GM12891 (cell line): Measurements from ENCODE around the gene INSR.

Experiments used
- POLR2A ChIP-seq: IDR thresholded peaks from 2 replicates; pipeline ENCODE4 v1.6.1; 2011; ENCODE audit warnings: low read depth, low read length, control low read depth
- POLR2AphosphoS5 ChIP-seq: IDR thresholded peaks from 2 replicates; pipeline ENCODE4 v1.6.1; 2011; ENCODE audit warnings: low read depth, low read length, control low read depth
- SPI1 ChIP-seq: IDR thresholded peaks from 2 replicates; pipeline ENCODE4 v1.6.1; 2011; ENCODE audit warnings: low read depth, low read length, control low read depth
- TAF1 ChIP-seq: IDR thresholded peaks from 2 replicates; pipeline ENCODE4 v1.6.1; 2011; ENCODE audit warnings: low read depth, low read length, control low read depth

DNA sequence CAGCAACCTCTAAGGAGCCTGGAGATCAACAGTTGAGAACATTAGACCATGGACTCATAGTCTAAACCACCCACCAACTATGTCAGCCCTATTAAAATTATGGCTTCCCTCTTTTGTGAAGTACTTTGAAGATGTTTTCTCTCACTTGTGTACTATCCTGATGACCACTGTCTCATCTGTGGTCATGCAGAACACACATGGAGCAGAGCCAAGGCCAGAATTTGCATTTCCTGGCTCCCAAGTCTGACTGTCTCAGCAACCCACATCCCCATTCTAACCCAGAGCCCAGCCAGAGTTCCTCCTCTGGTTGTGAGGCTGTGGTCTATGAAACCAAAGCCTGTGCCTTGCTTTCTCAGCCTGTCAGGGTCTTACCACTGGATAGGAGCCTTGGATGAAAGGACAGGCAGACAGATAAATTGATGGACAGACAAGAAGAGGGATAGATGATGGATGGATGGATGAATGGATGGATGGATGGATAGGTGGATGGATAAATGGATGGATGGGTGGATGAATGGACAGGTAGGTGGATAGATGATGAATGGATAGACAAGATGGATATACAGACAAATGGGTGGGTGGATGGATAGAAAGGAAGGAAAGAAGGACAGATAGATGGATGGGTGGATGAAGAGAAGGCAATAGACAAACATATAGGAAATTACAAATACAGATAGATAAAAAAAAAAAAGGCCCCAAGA is 189.3 kb downstream of the INSR start:
- TF ChIP-seq POLR2A (no peak), POLR2AphosphoS5 (no peak), TAF1 (no peak), SPI1 (no peak)
